ENCODE results near the gene MIDN.

GRCh38 chr19:1254081-1254527 lies 5.7 kb downstream of the MIDN start:
- TF ChIP-seq, protein P1, sequence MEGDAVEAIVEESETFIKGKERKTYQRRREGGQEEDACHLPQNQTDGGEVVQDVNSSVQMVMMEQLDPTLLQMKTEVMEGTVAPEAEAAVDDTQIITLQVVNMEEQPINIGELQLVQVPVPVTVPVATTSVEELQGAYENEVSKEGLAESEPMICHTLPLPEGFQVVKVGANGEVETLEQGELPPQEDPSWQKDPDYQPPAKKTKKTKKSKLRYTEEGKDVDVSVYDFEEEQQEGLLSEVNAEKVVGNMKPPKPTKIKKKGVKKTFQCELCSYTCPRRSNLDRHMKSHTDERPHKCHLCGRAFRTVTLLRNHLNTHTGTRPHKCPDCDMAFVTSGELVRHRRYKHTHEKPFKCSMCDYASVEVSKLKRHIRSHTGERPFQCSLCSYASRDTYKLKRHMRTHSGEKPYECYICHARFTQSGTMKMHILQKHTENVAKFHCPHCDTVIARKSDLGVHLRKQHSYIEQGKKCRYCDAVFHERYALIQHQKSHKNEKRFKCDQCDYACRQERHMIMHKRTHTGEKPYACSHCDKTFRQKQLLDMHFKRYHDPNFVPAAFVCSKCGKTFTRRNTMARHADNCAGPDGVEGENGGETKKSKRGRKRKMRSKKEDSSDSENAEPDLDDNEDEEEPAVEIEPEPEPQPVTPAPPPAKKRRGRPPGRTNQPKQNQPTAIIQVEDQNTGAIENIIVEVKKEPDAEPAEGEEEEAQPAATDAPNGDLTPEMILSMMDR (IDR thresholded peaks at IDR 0.05; ENCODE audit: extremely low read depth in 1 of 2, insufficient read depth in 1 of 2, low read depth in 1 of 2, low read length in 2 of 2) = no peak
- TF ChIP-seq FOS (IDR thresholded peaks at IDR 0.05; ENCODE audit: borderline replicate concordance, insufficient read depth, low read length) (no peak), POLR2A (IDR thresholded peaks at IDR 0.05; ENCODE audit: low read depth, low read length) (no peak)
- TF ChIP-seq, protein P2, sequence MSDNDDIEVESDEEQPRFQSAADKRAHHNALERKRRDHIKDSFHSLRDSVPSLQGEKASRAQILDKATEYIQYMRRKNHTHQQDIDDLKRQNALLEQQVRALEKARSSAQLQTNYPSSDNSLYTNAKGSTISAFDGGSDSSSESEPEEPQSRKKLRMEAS (IDR thresholded peaks at IDR 0.05; ENCODE audit: insufficient read depth, insufficient read length) = no peak

Data from endothelial cell of umbilical vein (primary cell).